Tibial nerve (tissue), 3 donors: ENCODE measurements around the gene SFMBT2.

Experiments
- CTCF ChIP-seq, 5 experiments: fragments of 200-600 bp in 3 of 5; fragments of 450-650 bp in 2 of 5; sonication (generic) in 3 of 5; IDR thresholded peaks; one replicate each; pipeline ENCODE4 v1.5.1; 2016 to 2019; ENCODE audit warnings: antibody characterized with exemption in 5 of 5, mild to moderate bottlenecking in 3 of 5, moderate library complexity in 2 of 5
- POLR2A ChIP-seq, 2 donors: fragments of 450-650 bp; IDR thresholded peaks; one replicate each; pipeline ENCODE4 v1.6.1; 2017; ENCODE audit warnings: antibody characterized with exemption in 2 of 2, mild to moderate bottlenecking in 2 of 2, moderate library complexity in 2 of 2

GRCh38 chr10:7365027-7365745 is 45.6 kb downstream of the SFMBT2 start:
- TF ChIP-seq CTCF (IDR thresholded peaks at IDR 0.05) (no peak), POLR2A (IDR thresholded peaks at IDR 0.05) (no peak)
